Measurements from ENCODE around the gene PKHD1.

DNA sequence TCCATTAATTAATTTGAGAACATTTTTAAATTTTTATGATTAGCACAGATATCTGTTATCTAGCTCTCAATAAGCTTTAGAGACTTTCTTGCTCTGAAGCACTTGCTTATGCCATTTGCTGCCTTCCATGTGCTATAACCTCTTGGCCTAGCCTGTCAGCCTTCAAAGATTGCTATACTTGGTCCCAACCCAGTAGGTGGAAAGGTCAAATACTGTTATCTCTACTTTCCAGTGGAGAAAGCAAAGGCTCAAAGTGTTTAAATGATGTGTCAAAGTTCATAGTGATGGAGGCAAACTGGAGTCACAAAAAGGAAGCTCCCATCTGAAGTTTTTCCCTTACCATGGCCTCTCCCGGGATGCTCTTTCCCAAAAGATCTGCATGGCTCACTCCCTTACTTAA lies 125.1 kb downstream of the PKHD1 start:
- TF ChIP-seq FOXK2 (IDR thresholded peaks at IDR 0.05) = no peak
- no peak for TF ChIP-seq FOXM1 (IDR thresholded peaks at IDR 0.05; ENCODE audit: borderline replicate concordance)
- TF ChIP-seq ZNF384 (IDR thresholded peaks at IDR 0.05) = no peak
- TF ChIP-seq SP1 (IDR thresholded peaks at IDR 0.05) = no peak
- TF ChIP-seq SUZ12 (IDR thresholded peaks at IDR 0.05) = no peak
- TF ChIP-seq ELF4 (IDR thresholded peaks at IDR 0.05) = no peak
